ENCODE data around the gene SF3B4.

SF3B4 gene

DNA sequence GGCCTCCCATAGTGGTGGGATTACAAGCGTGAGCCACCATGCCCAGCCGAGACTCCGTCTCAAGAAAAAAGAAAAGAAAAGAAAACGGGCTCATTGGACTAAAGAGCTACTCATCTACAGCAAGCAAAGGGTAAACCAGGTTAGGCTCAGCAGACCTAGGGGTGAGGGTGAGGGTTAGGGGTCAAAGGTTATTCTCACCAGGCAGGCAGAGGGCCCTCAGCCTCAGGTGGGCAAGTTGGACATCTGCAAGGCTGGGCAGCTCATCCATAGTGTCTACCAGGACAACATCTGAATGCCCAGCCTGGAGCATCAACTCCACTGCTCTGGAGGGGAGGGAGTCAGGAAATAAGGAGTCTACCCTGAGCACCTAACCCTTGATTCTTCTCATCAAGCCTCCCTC is 5.6 kb upstream of the SF3B4 start:
- DNase-seq (ENCODE audit: low spot score), result no peak

DNA sequence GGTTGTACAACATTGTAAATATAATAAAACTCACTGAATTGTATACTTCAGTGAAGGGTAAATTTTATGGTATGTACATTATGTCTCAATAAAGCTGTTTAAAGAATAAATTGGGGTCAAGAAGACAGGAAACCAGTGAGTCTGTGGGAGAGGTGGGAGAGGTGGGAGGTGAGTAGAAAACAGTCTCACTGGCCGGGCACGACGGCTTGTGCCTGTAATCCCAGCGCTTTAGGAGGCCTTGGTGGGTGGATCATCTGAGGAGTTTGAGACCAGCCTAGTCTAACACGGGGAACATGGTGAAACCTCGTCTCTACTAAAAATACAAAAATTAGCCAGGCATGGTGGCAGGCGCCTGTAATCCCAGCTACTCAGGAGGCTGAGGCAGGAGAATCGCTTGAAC is 4.9 kb upstream of the SF3B4 start:
- DNase-seq (ENCODE audit: low spot score), result no peak

DNA sequence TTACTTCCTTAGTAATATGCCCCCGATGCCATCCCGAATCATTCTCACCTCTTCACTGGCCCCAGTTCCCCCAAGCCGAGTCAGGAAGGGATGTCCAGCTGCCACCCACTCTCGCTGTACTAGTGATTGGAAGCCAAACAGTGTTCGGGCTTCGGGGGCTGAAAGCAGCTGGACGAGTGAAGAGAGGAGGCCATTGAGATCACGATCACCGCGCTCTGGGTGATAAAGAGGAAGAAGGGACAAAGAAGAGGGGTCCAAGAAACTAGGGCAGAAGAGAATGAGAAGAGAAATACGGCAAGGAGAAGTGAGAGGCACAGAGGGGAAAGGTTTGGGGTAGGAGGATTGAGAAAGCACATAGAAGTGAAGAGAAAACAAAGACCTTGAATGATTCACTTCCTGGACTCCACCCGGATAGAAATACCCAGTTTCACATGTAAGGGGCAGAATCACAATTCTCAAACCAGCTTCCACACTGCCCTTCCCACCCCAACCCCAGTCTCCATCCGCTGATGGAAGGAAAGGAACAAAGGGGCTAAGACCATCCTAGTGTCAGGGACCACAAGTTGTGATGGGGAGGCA is 3.7 kb upstream of the SF3B4 start:
- no peak for DNase-seq (ENCODE audit: low spot score)

DNA sequence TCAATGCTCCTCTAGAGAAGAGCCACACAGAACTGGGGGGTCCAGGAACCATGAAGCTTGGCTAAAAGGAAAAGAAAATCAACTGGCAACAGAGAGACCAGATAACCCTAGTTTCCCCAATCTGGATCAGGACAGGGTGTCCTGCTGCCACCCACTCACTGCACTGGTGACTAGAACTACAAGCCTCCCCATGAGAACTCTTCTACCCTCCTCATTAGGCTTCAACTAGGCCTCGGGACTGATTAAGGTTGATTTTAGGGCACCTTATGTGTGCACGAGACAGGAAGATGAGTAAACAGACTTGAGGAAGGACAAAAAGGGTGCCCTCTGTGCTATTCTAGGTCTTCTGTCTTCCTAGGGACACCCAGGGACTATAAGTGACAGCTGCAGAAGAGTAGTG is 2.3 kb upstream of the SF3B4 start:
- no peak for DNase-seq (ENCODE audit: low spot score)

DNA sequence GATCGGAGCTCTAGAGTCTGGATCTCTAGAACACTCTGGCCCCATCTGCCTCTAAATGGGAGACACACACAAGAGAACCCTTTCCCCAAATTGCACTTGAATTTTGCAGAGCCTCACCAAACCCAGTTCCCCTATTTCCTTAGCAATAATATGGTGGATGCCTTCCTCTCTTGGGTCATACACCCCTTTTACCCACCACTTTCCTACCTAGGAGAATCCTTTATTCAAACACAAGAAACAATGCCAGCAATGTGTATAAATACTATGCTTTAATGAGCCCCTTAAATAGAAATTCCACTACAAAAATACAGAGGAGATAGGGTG is 760 bp upstream of the SF3B4 start:
- DNase-seq (ENCODE audit: low spot score), result no peak

DNA sequence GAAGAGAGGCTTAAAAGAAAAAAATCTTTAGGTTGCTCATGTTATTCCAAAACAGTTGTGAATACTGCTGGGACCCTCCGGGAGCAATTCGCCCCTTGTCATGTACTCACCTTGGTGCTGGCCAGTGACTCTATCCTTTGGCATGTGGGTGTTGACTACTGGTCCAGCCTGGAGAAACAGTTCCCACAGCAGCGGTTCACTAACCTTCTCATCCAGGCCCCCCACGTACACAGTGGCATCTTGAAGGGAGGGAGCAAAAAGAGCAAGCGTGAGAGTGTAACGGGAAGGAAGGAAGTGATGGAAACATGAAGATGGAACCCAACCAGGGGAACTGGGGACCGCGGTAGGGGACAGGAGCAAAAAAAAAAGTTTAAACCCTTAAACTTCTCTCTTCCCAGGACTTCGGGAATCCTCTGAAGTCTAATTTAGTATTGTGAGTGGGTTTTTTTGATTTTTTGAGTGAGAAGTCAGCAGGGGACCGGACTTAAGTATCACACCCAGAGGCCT is 494 bp downstream of the SF3B4 start:
- no peak for DNase-seq (ENCODE audit: low spot score)

DNA sequence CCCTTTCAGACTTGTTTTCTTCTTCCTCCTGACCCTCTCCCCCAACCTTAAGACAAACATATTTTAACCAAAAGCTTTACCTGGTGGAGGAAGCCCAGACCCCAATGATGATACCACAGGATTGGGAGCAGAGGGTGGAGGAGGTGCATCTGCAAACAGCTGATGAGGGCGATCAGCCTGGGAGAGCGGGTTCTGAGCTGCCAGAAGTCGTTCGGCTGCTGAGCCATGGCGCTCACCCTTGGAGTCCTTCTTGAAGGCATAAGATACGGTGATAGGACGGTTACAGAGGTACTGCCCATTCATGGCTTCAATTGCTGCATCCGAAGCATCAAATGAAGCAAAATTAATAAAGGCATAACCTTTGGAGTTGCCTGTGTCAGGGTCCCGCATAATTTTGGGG is 1.3 kb downstream of the SF3B4 start:
- no peak for DNase-seq (ENCODE audit: low spot score)

DNA sequence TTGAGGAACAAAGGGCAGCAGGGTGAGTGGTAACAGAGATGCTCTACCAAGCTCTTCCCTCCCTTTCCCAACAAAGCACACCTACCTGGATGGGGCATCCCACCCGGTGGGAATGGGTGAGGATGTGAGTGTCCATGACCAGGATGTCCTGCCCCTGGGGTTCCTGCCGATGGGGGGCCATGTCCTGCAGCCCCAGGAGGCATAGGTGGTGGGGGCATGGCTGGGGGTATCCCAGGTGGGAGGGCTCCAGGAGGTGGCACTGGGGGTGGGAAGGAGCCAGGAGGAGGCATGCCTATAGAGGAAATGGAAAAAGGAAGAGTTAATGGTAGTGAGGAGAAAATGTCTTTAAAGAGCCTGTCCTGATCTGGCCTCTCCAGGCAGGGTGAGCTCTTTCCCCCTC is 1.9 kb downstream of the SF3B4 start:
- DNase-seq (ENCODE audit: low spot score), result no peak

DNA sequence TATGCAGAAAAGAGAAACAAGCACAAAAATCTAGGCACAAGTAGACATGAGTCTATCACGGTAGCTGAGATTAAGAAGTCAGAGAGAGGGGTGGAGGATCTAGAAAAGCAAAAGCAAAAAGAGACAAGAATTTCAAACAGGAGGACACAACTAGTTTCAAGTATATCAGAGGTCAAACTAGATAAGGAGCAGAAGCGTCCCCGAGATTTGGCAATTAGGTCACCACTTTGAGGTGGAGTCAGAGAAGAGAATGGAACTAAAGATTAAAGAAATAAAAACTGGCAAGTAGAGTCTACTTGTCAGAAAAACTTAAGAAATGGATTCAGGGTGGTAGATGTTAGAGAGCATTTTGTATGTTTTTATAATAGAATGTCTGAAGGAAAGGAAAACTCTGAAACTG is 2.3 kb downstream of the SF3B4 start:
- DNase-seq (ENCODE audit: low spot score), result no peak

DNA sequence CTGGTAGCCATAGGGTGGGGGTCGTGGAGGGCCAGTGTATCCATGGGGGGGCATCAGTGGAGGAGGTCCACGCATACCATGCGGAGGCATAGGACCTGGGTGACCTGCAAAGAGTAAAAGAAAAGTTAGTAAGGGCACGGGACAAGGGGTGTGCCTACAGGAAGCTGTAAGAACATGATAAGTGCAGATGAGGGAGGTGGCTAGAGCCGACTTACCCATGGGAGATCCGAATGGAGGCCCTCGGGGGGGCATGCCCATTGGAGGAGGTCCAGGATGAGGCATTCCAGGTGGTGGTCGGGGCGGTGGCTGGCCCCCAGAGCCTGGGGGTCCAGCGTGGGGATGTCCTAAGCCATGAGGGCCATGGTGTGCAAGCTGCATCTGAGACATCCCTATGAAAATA is 4.0 kb downstream of the SF3B4 start:
- DNase-seq (ENCODE audit: low spot score), result no peak

DNA sequence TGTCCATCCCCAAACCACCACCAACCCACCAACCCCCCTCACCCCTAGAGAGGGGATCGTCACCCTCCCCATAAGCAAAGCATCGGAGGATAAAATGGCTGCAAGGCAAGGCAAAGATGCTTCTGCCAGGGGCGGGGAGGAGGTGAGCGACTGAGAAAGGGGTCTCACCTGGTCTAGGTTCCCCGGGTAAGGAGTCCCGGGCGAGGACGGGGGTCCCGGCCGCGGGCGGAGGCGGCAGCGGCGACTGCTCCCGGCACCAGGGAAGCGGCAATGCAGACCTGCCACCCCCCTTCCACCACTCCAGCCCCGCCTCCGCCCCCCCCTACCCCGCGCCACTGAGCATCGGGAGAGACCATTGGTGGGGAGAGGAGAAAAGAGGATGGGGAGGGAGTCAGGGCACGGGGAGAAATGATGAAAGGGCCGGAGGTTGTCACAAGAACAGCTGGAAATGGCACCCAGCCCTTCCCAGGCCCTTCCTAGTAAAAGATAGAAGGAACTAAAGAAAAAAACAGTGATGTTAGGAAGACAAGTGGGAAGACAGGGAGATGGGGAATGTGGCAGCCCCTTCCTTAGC is 9.9 kb downstream of the SF3B4 start, which contains the start of gene SV2A:
Gene SV2A, minus strand, starts transcription at position 274 of the 574 bp plus-strand sequence. CDS start 4,004 bp downstream, outside the sequence.
- peak; percentile 10 for DNase-seq (ENCODE audit: low spot score)

DNA sequence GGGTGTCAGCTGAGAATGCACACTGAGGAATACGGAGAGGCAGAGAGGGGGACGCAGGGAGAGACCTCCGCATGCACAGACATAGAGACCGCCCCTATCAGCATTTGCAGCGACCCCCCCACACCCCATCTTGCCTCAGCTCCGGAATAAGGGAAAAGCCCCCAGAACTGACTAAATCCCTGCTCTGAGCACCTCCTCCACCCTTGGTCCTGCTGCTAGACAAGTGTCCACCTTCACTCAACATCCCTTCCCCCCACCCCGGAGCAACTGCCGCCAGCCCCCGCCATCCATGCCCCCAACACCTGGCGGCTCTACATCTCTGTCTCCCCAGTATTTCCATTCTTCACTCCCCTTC is 10.7 kb downstream of the SF3B4 start:
- no peak for DNase-seq (ENCODE audit: low spot score)

DNA sequence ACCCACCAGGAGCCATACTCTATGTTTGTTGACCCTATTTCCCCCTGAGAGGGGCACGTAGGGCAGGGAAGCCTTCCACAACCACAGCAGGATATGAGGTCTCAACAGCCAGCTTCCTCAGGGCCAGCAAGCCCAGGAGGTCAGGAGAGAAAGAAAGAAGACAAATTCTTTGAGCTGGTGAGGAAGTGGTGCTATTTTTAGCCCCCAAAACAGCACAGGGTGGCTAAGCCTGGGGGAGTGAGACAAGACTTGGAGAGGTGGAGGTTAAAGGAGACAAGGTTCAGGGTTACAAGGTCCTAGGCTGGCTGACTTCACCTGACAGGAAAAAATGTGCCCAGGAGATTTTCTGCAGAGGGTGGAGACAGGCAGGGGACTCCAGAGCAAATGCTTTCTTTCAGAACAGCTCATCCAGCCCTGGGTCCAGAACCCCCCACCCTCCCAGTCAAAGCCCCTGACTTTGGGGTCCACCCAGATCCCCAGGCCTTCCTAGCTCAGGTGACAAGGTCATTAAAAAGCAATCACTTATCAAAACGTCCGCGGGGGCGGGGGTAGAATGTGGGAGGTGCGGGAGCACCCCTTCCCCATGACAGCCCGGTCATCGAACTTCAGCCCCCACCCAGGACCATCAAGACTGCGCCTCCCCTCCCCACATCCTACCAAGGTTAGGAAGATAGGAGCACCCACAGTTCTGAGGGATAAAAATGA is 11.3 kb downstream of the SF3B4 start:
- DNase-seq (ENCODE audit: low spot score), result no peak

DNA sequence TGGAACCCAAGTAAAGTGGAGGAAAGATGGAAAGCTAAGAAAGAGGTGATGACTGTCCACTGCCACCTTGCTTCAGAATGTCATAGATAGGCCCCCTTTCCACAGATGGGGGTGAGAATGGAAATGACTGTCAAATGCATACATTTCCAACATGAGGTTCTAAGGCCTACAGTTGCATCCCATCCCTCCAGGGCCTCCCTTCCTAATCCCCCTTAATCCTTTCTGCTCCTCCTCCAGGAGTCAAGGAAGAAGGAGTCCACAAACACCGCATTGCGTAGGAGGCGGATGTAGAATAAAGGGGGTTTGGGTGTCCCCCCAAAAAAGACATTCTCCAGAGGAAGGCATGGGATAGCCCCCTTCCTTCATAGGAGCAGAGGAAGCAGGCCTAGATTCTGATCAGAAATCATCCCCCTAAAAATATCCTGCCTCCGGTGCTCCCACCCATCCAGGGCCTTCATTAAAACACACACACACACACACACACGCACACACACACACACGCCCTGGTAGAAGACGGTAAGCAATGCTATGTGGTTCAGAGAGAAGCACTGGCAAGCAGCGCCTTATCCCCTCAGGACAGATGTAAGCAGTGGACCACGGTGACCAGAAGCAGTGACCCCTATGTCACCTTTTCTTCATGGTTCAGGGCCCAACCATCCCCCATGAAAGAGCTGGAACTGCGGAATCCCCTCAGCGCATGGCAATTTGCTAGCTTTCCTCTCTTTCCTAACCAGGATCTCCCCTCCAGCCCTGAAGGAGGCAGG is 12.0 kb downstream of the SF3B4 start:
- no peak for DNase-seq (ENCODE audit: low spot score)

DNA sequence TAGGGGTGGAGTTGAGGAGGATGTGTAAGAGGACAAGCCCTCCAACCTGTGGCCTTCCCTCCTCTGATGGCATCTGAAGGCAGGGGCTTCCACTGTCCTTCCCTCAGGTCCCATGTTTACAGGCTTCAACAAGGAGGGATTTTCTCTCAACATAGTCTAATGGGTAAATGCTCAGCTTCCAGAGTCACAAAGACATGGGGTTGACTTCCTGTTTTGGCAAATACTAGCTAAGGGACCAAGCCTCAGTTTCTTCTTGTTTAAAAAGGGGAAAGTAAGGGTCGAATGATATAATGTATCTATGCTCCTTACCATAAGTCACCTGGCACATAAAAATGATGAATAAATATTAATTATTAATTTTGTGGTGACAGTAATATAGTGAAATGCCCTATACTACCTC is 13.1 kb downstream of the SF3B4 start:
- DNase-seq (ENCODE audit: low spot score), result no peak

DNA sequence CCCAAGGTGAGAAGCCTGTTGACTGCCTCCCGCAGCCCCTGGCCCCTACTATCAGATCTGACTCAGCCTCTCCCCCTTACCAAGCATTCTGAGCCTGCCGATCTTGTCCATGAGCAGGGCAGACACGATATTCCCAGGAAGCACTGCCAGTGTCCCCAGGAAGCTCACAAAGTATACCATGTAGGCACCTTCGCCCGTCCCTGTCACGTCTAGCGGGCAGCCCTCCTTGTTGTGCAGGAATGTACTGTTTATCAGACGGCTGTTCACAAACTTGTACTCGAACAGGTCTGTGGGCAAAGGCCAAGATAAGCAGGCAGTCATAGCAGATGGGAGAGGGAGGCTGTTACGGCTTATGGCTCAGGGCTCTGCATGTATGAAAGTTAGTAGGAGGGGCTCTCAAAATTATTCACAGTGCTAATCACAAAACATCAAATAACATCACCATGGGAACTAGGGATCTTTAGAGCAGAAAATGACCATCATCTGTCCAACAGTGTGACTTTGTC is 21.0 kb downstream of the SF3B4 start:
- no peak for DNase-seq (ENCODE audit: low spot score)

DNA sequence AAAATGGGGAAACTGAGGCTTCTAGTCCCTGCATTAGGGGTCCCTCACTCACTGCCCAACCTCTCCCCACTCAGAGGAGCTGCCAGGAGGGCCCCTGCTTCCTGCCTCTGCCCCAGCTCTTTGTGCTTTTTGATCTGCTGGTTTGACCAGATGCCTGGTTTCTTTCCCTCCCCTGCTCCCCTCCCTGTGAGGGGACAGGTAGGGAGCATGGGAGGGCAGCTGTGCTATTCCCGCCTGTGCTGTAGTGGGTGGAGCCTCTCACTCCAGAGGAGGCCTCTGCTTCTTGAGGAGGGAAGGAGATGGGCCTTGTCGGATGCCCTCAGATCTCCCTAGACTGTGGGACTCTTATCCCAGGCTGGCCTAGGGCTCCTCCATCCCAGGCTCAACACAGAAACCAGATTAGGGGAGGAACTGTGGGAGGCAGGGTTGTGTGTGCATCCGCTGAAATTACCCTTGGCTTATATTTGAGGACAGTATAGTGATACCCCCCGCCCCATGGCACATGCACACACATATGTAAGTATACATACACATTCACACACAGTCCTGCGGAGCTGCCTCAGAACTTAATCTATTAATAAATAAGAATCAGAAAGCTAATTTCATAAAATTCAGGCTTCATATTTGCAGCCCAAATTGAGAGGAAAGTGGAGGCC is 23.6 kb downstream of the SF3B4 start:
- no peak for DNase-seq (ENCODE audit: low spot score)

DNA sequence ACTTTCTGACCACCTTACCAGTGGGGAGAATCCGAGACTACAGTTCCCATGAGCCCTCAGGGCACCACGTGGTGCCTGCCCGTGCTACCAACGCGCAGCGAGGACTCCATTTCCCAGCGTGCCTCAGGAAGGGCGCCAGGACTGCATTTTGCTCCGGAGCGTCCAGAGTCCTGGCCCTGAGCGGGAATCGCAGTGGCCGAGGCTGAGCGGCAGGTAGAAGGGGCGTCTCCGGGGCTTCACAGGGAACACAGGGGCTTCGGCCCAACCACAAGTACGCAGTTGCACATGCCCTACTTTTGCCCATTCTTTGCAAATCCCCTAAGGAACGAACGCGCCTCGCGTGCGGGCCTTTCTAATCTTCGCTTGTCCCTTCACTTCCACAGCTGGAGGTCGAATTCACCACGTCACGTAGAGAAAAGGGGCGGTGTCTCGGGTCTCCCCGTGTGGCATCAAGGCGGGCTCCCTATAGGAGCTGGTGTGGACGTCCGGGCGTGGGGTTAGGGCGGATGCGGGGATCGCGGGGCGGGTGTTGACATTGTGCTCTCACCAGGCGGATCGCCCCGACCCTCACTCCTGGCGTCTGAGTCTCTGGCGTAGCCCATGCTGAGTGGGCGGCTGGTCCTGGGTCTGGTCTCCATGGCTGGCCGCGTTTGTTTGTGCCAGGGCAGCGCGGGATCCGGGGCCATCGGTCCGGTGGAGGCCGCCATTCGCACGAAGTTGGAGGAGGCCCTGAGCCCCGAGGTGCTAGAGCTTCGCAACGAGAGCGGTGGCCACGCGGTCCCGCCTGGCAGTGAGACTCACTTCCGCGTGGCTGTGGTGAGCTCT is 27.9 kb downstream of the SF3B4 start, which contains the start of gene BOLA1:
Gene BOLA1, plus strand, starts transcription at position 109 of the 825 bp plus-strand sequence. Its CDS starts 492 bp downstream, at position 601.
- DNase-seq (ENCODE audit: low spot score), result peak; percentile 89

DNA sequence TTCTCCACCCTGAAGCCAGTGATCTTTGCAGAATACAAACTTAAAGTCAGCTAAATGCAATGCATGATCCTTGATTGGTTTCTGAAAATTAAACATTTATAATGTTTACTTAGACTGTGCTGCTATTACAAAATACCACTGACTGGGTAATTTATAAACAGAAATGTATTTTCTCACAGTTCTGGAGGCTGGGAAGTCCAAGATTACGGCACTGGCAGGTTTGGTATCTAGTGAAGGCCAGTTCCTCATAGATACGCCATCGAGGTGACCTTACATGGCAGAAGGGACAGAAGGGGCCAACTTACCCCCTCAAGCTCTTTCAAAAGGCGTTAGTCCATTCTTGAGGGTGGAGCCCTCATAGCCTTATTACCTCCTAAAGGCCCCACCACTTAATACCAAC is 31.0 kb downstream of the SF3B4 start:
- DNase-seq (ENCODE audit: low spot score), result no peak

DNA sequence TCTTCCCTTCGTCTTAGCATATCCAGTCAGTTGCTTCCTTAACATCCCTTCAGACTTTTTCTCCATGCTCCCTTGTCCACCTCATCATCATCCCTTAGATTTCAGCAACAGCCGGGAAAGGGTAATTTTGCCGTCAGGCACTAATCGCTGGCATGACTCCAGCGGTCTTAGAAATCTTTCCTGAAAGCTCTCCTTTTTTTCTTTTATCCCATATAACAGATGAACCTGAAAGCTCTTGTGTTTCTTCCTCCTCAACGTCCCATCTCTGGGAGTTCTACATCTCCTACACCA is 38.7 kb downstream of the SF3B4 start:
- DNase-seq (ENCODE audit: low spot score), result no peak

DNA sequence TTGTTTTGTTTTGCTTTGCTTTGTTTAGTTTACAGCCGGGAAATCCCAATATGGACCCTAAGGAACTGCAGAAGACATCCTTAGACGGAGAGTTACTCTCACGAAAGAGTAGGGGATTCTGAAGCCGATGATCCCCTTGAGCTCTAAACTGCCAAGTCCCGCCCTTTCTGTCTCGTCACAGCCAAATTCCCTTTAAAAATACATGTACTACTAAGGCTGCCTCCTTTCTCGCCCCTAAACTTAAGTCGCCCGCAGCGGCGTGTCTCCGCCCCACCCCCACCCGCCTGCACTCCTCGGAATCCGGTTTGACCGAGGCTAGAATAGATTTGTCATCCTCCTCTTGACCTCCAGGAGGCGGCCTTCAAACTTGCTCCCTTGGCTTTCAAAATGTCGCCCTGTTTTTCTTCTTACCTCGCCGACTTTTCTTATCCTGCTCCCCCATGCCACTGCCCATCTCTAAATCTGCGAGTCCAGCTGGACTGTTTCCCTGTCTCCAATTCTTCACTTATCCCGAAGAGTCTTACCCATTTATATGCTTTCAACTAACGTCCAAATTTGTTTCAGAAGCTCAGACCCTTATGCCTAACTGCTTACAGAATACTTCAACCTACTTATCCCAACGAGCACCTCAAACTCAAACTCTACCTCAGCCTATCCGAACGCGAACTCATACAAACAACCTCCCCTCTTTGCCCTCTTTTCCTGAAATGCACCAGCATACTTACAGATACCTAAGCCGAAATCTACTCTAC is 39.2 kb downstream of the SF3B4 start:
- peak; percentile 92 for DNase-seq (ENCODE audit: low spot score)

Data from activated CD4-positive, alpha-beta T cell treated with anti-CD3 and anti-CD28 coated beads, Interleukin-2, Interleukin-4, amounts not matched to agents 100 ng/mL and 50 ng/mL, durations not matched to agents 16 hours and 8 hours (primary cell).